UCSD-AML1 (cell line): ENCODE measurements around the gene FRMD3.
A peak's percentile ranks its signal among the peaks of the same experiment; 100 is the strongest.

ENCODE experiments used
- DNase-seq: peaks from one replicate; lab custom pipeline; 2025; ENCODE audit not compliant: unreplicated experiment; lab: John Stamatoyannopoulos, UW

Gene FRMD3

DNA sequence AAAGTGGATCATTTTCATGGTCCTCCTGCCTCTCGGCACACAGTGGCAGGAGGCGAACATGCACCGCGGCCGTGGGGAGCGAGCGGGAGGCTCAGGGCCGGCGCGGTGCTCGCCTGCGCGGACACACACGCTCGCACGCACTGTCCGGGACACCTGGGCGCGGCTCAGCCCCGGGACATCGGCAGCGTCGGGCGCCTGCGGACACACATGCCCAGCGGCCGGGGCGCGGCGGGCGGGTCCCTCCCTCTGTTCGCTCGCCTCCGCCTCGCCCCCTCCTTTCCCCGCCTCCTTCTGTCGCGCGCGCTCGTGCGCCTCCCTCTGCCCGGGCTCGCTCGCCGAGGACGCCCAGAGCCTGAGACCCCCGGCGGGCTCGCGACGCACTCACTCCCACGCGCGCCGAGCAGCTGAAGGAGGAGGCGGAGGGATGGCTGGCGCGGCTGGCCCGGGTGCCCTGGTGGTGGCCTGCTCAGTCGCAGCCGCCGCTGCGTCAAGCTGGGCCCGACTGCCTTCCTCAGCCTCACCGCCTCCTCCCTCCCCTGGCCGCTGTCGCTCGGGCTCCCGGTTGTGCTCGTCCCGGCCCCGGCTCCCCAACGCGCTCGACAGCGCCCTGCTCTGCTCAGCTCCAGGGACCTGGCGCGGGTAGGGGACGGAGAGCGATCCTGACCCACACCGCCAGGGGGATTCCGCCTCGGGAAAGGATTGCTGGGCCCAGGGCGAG is at the start of gene FRMD3:
FRMD3 (minus strand) TSS at position 230 of the 718 bp plus-strand sequence; CDS start at position 60, 170 bp downstream.
- peak; percentile 89 for DNase-seq

DNA sequence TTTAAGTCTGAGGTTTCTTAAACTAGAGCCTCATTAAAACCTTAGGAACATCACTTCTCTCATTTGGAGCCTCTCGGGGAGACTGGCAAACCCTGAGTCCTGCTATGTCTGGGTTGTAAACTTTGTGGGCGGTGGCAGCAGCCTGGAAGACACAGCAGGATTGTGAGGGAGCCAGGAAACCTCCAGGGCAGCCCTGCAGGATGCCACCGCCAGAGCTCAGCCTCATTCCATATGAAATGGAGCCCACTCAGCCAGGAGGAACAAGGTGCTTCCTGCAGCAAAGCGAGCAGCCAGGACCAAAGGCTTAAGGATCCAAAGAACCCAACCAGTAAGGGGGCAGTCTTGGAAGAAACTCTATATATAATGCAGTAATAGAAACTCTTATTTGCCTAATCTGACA is 46.8 kb upstream of the FRMD3 start:
- DNase-seq, result no peak

GRCh38 chr9:83583151-83584014 is 45.2 kb upstream of the FRMD3 start:
- DNase-seq, result no peak

DNA sequence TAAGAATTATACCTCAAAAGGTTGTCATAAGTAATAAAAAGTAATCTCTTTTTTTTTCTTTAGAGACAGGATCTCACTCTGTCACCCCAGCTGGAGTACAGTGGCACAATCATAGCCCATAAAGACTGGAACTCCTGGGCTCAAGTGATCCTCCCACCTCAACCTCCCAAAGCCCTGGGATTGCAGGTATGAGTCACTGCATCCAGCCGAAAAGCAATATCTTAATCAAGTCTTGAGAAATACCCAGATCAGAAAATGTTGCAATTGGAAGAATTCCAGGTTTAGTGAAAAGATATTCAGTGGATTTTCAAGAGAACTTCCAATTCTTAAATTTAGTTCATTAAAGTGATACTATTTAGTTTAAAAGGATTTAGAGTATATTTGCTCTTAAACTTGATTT is 43.8 kb upstream of the FRMD3 start:
- no peak for DNase-seq

DNA sequence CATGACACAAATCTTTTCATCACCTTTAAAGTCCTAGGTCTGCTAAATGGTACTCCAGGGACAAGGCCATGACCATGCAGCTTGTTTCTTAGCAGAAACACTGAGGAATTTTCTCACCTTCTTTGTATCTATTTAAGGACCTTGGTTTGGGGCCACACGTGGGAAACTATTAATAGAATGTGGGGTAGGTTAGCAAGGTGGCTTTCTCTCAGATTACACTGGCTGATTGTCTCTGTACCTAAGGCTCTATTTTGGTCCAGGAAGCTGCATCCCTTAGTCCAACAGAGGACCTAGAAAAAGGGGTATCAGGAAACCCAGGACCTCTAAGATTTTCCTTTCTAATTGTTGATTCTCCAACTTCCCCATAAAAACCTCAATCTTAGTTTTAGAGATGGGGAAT is 36.3 kb upstream of the FRMD3 start:
- no peak for DNase-seq

DNA sequence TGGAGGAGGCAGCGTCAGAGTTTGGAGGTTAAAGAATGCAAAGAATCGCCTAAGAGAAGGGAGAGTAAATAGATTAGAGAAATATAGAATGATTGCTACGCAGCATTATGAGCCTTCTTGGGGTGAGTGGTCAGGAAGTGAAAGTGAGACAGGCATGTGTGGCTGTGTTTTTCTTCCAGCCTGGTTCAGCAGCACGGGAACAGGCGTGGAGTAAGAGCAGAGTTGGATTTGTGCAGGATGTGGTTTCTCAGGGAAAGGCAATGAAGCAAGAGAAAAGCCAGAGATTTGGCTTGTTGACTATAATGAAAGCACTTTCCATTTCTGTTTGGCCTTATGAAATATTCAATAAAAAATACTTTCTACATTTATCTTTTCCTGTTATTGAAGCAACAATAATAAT is 34.3 kb upstream of the FRMD3 start:
- DNase-seq, result peak; percentile 27

GRCh38 chr9:83570359-83570758 is 32.2 kb upstream of the FRMD3 start:
- DNase-seq, result no peak

- peak; percentile 46 for DNase-seq
Measured at GRCh38 chr9:83569326-83569725, 31.1 kb upstream of the FRMD3 start.

- no peak for DNase-seq
Measured at GRCh38 chr9:83563360-83563759, 25.2 kb upstream of the FRMD3 start.

- no peak for DNase-seq
Measured at GRCh38 chr9:83560169-83560826, 22.1 kb upstream of the FRMD3 start.

DNA sequence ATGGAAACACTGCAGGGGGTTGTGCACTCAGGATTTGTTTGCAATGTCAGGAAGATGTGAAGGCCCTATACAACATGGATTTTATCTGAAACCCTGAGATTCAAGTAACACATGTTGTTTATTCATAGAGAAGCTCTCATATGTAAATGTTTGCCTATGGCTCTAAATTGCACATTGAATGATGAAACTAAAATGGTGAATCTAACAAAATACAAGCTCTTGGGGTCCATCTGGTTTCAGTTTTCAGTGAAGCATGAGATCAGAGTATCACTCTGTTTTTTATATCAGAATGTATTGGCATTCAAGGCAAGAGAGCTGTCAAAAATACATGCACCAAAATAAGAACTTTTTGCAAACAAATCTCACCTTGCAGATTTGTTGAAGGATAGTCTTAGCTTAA is 19.6 kb upstream of the FRMD3 start:
- DNase-seq, result no peak

- DNase-seq, result no peak
Measured at GRCh38 chr9:83557317-83557716, 19.1 kb upstream of the FRMD3 start.

DNA sequence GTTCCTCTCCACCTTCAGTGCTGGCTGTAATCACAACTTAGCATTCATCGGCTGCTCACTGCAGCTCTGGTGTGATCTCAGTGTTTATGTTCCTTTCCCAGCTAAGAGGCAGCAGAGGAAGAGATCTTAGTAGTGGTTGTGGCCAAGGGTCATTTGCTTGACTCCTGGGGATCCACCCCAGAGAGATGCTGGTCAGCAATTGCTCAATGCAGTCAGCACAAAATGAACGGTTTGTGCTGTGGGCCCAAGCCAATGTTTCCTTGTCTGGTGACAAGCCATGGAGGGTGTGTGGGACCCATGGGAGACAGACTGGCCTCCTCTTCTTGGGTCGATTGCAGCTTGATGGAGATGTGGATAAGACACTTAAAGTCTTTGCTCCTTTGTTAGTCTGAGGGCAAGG is 16.1 kb upstream of the FRMD3 start:
- DNase-seq, result no peak

GRCh38 chr9:83544002-83544698 is 5.9 kb upstream of the FRMD3 start:
- DNase-seq, result peak; percentile 41

GRCh38 chr9:83538890-83539238 is 663 bp upstream of the FRMD3 start:
- DNase-seq, result no peak

GRCh38 chr9:83537331-83538171 is 650 bp downstream of the FRMD3 start:
- no peak for DNase-seq

GRCh38 chr9:83536332-83536731 is 1.9 kb downstream of the FRMD3 start:
- no peak for DNase-seq

DNA sequence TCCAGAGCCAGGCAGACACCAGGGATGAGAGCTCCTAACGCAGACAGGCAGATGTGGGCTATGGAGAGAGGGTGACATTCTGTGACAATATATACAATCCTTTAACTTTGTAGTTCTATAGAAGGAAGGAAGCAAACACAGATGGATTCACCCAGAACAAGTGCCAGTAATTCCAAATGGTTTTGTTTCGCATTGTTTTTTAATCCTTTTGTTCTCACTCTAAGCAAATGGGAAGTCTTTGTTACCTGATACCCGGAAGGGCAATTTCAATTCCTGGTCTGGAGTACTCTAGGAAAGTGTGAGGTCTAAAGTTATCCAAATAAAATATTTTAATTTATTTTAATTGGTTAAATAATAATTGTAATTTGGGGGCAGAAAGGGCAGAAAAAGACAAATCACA is 2.5 kb downstream of the FRMD3 start:
- DNase-seq, result no peak

GRCh38 chr9:83533296-83533695 is 4.9 kb downstream of the FRMD3 start:
- no peak for DNase-seq

GRCh38 chr9:83526901-83527300 is 11.3 kb downstream of the FRMD3 start:
- no peak for DNase-seq
